HFFc6 (cell line): ENCODE results near the gene TIGD1. TPM values are rescaled to one million over a fixed set of nuclear protein-coding genes. Genes with fewer than 3 reads are reported as not detected.
A peak's percentile ranks its signal among the peaks of the same experiment; 100 is the strongest.

Experiments
- DNase-seq: peaks from one replicate; pipeline ENCODE4 v3.0.0-alpha.2; 2018
- H3K27ac Mint-ChIP-seq: 2 replicates; pipeline ENCODE4 v1.8.0; 2020; ENCODE audit warnings: mild to moderate bottlenecking, mixed read lengths
- H3K27me3 Mint-ChIP-seq: 2 replicates; pipeline ENCODE4 v1.8.0; 2021; ENCODE audit warnings: mild to moderate bottlenecking, moderate library complexity, mixed read lengths; ENCODE audit not compliant: insufficient read depth
- H3K36me3 Mint-ChIP-seq: 2 replicates; pipeline ENCODE4 v1.8.0; 2021; ENCODE audit warnings: low read depth, mixed read lengths
- H3K4me1 Mint-ChIP-seq: 2 replicates; pipeline ENCODE4 v1.8.0; 2020; ENCODE audit warnings: low read depth, mixed read lengths
- H3K4me3 Mint-ChIP-seq: 2 replicates; pipeline ENCODE4 v1.8.0; 2020; ENCODE audit warnings: mild to moderate bottlenecking, moderate library complexity, mixed read lengths
- H3K9me3 Mint-ChIP-seq: 2 replicates; pipeline ENCODE4 v1.8.0; 2020; ENCODE audit warnings: mild to moderate bottlenecking, mixed read lengths
- total RNA-seq, 6 experiments: library from RNA; stranded (reverse); fragmentation: NEBNext Ultra II Directional; extraction: Animal tissue kit (Norgen Biotek cat#: 25700); gene quantifications; 2 replicates in 1 of 6; 3 replicates in 5 of 6; pipeline ENCODE4 v1.2.3, GENCODE V29; 2021
- TF ChIP-seq, protein P1 (sequence below): fragments of 200-600 bp; sonication (generic); IDR thresholded peaks from 2 replicates; pipeline ENCODE4 v1.5.0; 2021; ENCODE audit warnings: antibody characterized with exemption, mild to moderate bottlenecking

Gene TIGD1
- total RNA-seq, 6 experiments from 2014 or later: 2.9 to 3.7 (median 3.1) TPM

GRCh38 chr2:232584238-232584637 is 33.9 kb upstream of the TIGD1 start:
- Mint-ChIP-seq H3K36me3 (peaks cover 18% of the 10 kb centered on the region), H3K27ac (no peak overlapping the region), H3K9me3 (no peaks in the 10 kb centered on the region), H3K4me3 (no peak overlapping the region), H3K4me1 (peaks cover 8% of the 10 kb centered on the region), H3K27me3 (no peaks in the 10 kb centered on the region; the same call in 1 of the 2 replicates)
- TF ChIP-seq, protein P1, sequence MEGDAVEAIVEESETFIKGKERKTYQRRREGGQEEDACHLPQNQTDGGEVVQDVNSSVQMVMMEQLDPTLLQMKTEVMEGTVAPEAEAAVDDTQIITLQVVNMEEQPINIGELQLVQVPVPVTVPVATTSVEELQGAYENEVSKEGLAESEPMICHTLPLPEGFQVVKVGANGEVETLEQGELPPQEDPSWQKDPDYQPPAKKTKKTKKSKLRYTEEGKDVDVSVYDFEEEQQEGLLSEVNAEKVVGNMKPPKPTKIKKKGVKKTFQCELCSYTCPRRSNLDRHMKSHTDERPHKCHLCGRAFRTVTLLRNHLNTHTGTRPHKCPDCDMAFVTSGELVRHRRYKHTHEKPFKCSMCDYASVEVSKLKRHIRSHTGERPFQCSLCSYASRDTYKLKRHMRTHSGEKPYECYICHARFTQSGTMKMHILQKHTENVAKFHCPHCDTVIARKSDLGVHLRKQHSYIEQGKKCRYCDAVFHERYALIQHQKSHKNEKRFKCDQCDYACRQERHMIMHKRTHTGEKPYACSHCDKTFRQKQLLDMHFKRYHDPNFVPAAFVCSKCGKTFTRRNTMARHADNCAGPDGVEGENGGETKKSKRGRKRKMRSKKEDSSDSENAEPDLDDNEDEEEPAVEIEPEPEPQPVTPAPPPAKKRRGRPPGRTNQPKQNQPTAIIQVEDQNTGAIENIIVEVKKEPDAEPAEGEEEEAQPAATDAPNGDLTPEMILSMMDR: no peak
- DNase-seq: no peak

GRCh38 chr2:232581725-232582124 is 31.4 kb upstream of the TIGD1 start:
- no peak for DNase-seq
- TF ChIP-seq, protein P1: no peak
- Mint-ChIP-seq H3K4me3 (no peak overlapping the region), H3K27me3 (no peaks in the 10 kb centered on the region; the same call in 1 of the 2 replicates), H3K4me1 (peaks cover 7% of the 10 kb centered on the region), H3K36me3 (peaks cover 22% of the 10 kb centered on the region), H3K27ac (no peak overlapping the region), H3K9me3 (no peaks in the 10 kb centered on the region)

DNA sequence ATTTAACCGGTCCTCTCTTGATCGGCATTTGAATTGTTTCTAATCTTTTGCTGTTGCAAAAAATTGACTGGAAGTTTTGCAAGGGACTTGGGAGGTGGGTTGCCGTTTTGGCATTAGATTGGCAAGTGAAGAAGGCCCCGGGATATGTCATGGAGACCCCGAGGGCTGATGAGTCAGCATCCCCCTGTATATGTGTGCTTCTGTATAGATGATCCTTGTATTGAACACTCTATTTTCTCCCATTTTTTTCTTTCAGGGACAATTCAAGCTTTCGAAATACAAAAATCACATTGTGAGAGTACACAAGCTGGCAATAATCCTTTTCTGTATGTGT is 30.3 kb upstream of the TIGD1 start:
- peaks cover 22% of the 10 kb centered on the region for H3K36me3 Mint-ChIP-seq
- no peak for DNase-seq
- H3K27ac Mint-ChIP-seq: no peak overlapping the region
- no peaks in the 10 kb centered on the region; the same call in 1 of the 2 replicates for H3K27me3 Mint-ChIP-seq
- H3K9me3 Mint-ChIP-seq: no peaks in the 10 kb centered on the region
- no peak overlapping the region for H3K4me3 Mint-ChIP-seq
- TF ChIP-seq, protein P1: no peak
- H3K4me1 Mint-ChIP-seq: peaks cover 16% of the 10 kb centered on the region

GRCh38 chr2:232578626-232579025 is 28.3 kb upstream of the TIGD1 start:
- Mint-ChIP-seq H3K27me3 (no peaks in the 10 kb centered on the region; the same call in 1 of the 2 replicates), H3K4me3 (no peak overlapping the region), H3K27ac (no peak overlapping the region), H3K9me3 (no peaks in the 10 kb centered on the region), H3K4me1 (peaks cover 34% of the 10 kb centered on the region), H3K36me3 (peaks cover 18% of the 10 kb centered on the region)
- DNase-seq: no peak
- TF ChIP-seq, protein P1: no peak

- Mint-ChIP-seq H3K27ac (peak overlapping the region; percentile 56; the same call in 1 of the 2 replicates), H3K36me3 (peaks cover 18% of the 10 kb centered on the region), H3K27me3 (no peaks in the 10 kb centered on the region; the same call in 1 of the 2 replicates), H3K4me1 (peaks cover 36% of the 10 kb centered on the region), H3K4me3 (no peak overlapping the region), H3K9me3 (no peaks in the 10 kb centered on the region)
- DNase-seq: no peak
- TF ChIP-seq, protein P1: no peak
Measured at GRCh38 chr2:232577841-232578240, 27.5 kb upstream of the TIGD1 start.

DNA sequence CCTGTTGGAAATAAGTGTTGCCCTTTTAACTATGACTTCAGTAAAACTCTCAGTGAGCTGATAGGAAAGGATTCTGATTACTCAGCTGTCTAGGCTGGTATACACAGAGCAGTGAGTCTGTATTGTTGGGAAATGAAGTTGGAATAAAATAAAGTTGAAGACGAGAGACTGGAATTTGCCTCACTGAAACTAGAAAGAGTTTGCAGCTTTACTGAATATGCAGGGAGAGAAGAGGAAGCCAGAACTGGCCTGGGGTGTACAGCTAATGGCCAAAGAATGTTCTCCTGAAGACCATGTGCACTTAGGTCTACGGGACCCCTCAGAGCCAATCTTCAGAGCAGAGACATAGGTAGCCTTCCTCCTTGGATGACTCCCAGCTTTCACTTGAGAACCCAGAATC is 26.6 kb upstream of the TIGD1 start:
- Mint-ChIP-seq H3K27ac (peak overlapping the region; percentile 64), H3K4me1 (peaks cover 36% of the 10 kb centered on the region), H3K27me3 (no peaks in the 10 kb centered on the region; the same call in 1 of the 2 replicates), H3K4me3 (peak overlapping the region; percentile 44; the same call in 1 of the 2 replicates), H3K9me3 (no peaks in the 10 kb centered on the region), H3K36me3 (peaks cover 18% of the 10 kb centered on the region)
- TF ChIP-seq, protein P1: no peak
- DNase-seq: peak; percentile 62
